Natural killer cell (primary cell): ENCODE results near the gene PDGFRA. TPM values are rescaled to one million over a fixed set of nuclear protein-coding genes. Genes with fewer than 3 reads are reported as not detected.

ENCODE experiments used
- ATAC-seq, 3 donors: fragments of 150-1000 bp in 2 of 3; fragments of 200-7000 bp in 1 of 3; cut with Tn5 transposase; 1 replicate in 1 of 3; 2 replicates in 2 of 3; pipeline ENCODE4 v1.10.0; 2021; ENCODE audit warnings: mild to moderate bottlenecking in 2 of 3, moderate library complexity in 2 of 3
- DNase-seq, 2 donors: peaks; one replicate each; pipeline versions ENCODE4 v3.0.0 to v3.0.0-alpha.2; 2013 to 2021; ENCODE audit warnings: mixed read lengths in 1 of 2
- H3K27ac ChIP-seq: one replicate; pipeline ENCODE4 v1.5.1; 2013; ENCODE audit warnings: mild to moderate bottlenecking, low read length
- H3K27me3 ChIP-seq: one replicate; pipeline ENCODE4 v1.6.1; 2013; ENCODE audit warnings: low read length; ENCODE audit not compliant: control insufficient read depth, insufficient read depth
- H3K36me3 ChIP-seq: one replicate; pipeline ENCODE4 v1.6.1; 2013; ENCODE audit warnings: low read length; ENCODE audit not compliant: control insufficient read depth, insufficient read depth
- H3K4me1 ChIP-seq: one replicate; pipeline ENCODE4 v1.6.1; 2013; ENCODE audit warnings: low read length; ENCODE audit not compliant: control insufficient read depth, insufficient read depth
- H3K4me3 ChIP-seq: one replicate; pipeline ENCODE4 v1.5.1; 2013; ENCODE audit warnings: low read length
- H3K9me3 ChIP-seq: one replicate; pipeline ENCODE4 v1.6.1; 2013; ENCODE audit warnings: low read length; ENCODE audit not compliant: control insufficient read depth, insufficient read depth
- H3K27ac Mint-ChIP-seq, 2 donors: one replicate each; pipeline ENCODE4 v1.8.0; 2022; ENCODE audit warnings: mild to moderate bottlenecking in 2 of 2, mixed read lengths in 2 of 2, moderate library complexity in 1 of 2
- H3K27me3 Mint-ChIP-seq, 2 donors: one replicate each; pipeline ENCODE4 v1.8.0; 2022; ENCODE audit warnings: low read depth in 2 of 2, mixed read lengths in 2 of 2
- H3K36me3 Mint-ChIP-seq: one replicate; pipeline ENCODE4 v1.8.0; 2022; ENCODE audit warnings: mixed read lengths
- H3K4me1 Mint-ChIP-seq, 2 donors: one replicate each; pipeline ENCODE4 v1.8.0; 2022; ENCODE audit warnings: mixed read lengths in 2 of 2
- H3K4me3 Mint-ChIP-seq: one replicate; pipeline ENCODE4 v1.8.0; 2022; ENCODE audit warnings: mild to moderate bottlenecking, moderate library complexity, mixed read lengths
- H3K9me3 Mint-ChIP-seq, 2 donors: one replicate each; pipeline ENCODE4 v1.8.0; 2022; ENCODE audit warnings: mixed read lengths in 2 of 2
- CTCF ChIP-seq: fragments of 200-600 bp; IDR thresholded peaks from one replicate; pipeline ENCODE4 v1.8.0; 2022; ENCODE audit warnings: antibody characterized with exemption
- WGBS: methylation state at CpG from one replicate; pipeline ENCODE4 v1.1.7; 2013; ENCODE audit warnings: missing lambda C conversion rate; ENCODE audit not compliant: insufficient coverage; 5-methylcytosine and 5-hydroxymethylcytosine counted together
- intact Hi-C: fragments of 100-400 bp; cut with micrococcal nuclease; formaldehyde crosslinking; loops from one replicate; pipeline ENCODE4 v1.14.2; 2022
- total RNA-seq, 4 donors: library from RNA; stranded (reverse); fragments of 120-200 nt in 1 of 4; gene quantifications; one replicate each; pipeline versions ENCODE4 v1.2.3 to v1.2.4, GENCODE V29; 2013 to 2022

Gene PDGFRA
- total RNA-seq, 3 donors from 2014 or later (not counting 1 experiment from before 2014, with no cell fraction given), result 0.05 TPM; not detected in 2

- no peak overlapping the region for H3K4me3 ChIP-seq
- no peaks in the 10 kb centered on the region for H3K9me3 Mint-ChIP-seq
- H3K36me3 ChIP-seq, result no peaks in the 10 kb centered on the region
- no peaks in the 10 kb centered on the region for H3K9me3 ChIP-seq
- TF ChIP-seq CTCF, result no peak
- ATAC-seq (no peak), DNase-seq (no peak)
- no peak overlapping the region for H3K27ac Mint-ChIP-seq
- peaks cover 56% of the 10 kb centered on the region for H3K27me3 ChIP-seq
- H3K4me1 Mint-ChIP-seq, result peaks cover 25 to 37% of the 10 kb centered on the region in 2 donors
- 7% methylated on average over 63 of the region's 63 CpGs for whole genome bisulfite sequencing
- no peaks in the 10 kb centered on the region for H3K36me3 Mint-ChIP-seq
- H3K27ac ChIP-seq, result no peak overlapping the region
- H3K4me3 Mint-ChIP-seq, result no peak overlapping the region
- peaks cover 55 to 63% of the 10 kb centered on the region in 2 donors for H3K27me3 Mint-ChIP-seq
- peaks cover 58% of the 10 kb centered on the region for H3K4me1 ChIP-seq
- intact Hi-C loops, result loop anchor here (5.0 to 10.0 kb wide), 5 partner anchors 323 to 1853 kb away; no protein-coding TSS in a partner anchor
Observed at GRCh38 chr4:54230484-54231418, 1.7 kb downstream of the PDGFRA start.

GRCh38 chr4:54231419-54231767, 2.3 kb downstream of the PDGFRA start:
- ATAC-seq, result no peak
- Mint-ChIP-seq H3K27me3 (peaks cover 61 to 63% of the 10 kb centered on the region in 2 donors), H3K36me3 (no peaks in the 10 kb centered on the region), H3K9me3 (no peaks in the 10 kb centered on the region), H3K4me1 (peaks cover 23 to 31% of the 10 kb centered on the region in 2 donors), H3K27ac (no peak overlapping the region), H3K4me3 (no peak overlapping the region)
- no peak overlapping the region for H3K27ac ChIP-seq
- no peak for DNase-seq
- H3K36me3 ChIP-seq, result no peaks in the 10 kb centered on the region
- no peak overlapping the region for H3K4me3 ChIP-seq
- H3K4me1 ChIP-seq, result peaks cover 51% of the 10 kb centered on the region
- no peaks in the 10 kb centered on the region for H3K9me3 ChIP-seq
- H3K27me3 ChIP-seq, result peaks cover 51% of the 10 kb centered on the region
- intact Hi-C loops, result loop anchor here (5.0 to 10.0 kb wide), 5 partner anchors 324 to 1854 kb away; no protein-coding TSS in a partner anchor
- 9% methylated on average over 19 of the region's 20 CpGs for WGBS
- no peak for TF ChIP-seq CTCF

- H3K27ac ChIP-seq, result no peak overlapping the region
- peaks cover 45% of the 10 kb centered on the region for H3K27me3 ChIP-seq
- peaks cover 20 to 25% of the 10 kb centered on the region in 2 donors for H3K4me1 Mint-ChIP-seq
- ATAC-seq (no peak), DNase-seq (no peak)
- peaks cover 58% of the 10 kb centered on the region in 2 donors for H3K27me3 Mint-ChIP-seq
- H3K27ac Mint-ChIP-seq, result no peak overlapping the region
- H3K36me3 Mint-ChIP-seq, result no peaks in the 10 kb centered on the region
- H3K36me3 ChIP-seq, result no peaks in the 10 kb centered on the region
- H3K9me3 ChIP-seq, result no peaks in the 10 kb centered on the region
- H3K4me3 Mint-ChIP-seq, result peak overlapping the region; percentile 47
- TF ChIP-seq CTCF, result no peak
- 4% methylated on average over 63 of the region's 63 CpGs for WGBS
- no peaks in the 10 kb centered on the region for H3K9me3 Mint-ChIP-seq
- no peak overlapping the region for H3K4me3 ChIP-seq
- peaks cover 45% of the 10 kb centered on the region for H3K4me1 ChIP-seq
- intact Hi-C loops, result loop anchor here (5.0 to 10.0 kb wide), 5 partner anchors 325 to 1855 kb away; no protein-coding TSS in a partner anchor
Observed at GRCh38 chr4:54231768-54232688, 2.9 kb downstream of the PDGFRA start.
